ENCODE measurements around the gene PRR5L. TPM values are rescaled to one million over a fixed set of nuclear protein-coding genes. Genes with fewer than 3 reads are reported as not detected.

PRR5L gene
- polyA plus RNA-seq, 1 donor (not counting 4 experiments of a cell fraction or from before 2014, with no cell fraction given), result 20.1 TPM

GRCh38 chr11:36375353-36376008 is 79.4 kb downstream of the PRR5L start:
- no peak overlapping the region for H2AFZ ChIP-seq (ENCODE audit: control insufficient read depth, low read length)

GRCh38 chr11:36376009-36376887 is 80.2 kb downstream of the PRR5L start:
- H3K9me1 ChIP-seq (ENCODE audit: control insufficient read depth, extremely low read depth, insufficient read depth, low read length), result no peaks in the 10 kb centered on the region
- no peak for DNase-seq (ENCODE audit: low read depth, low spot score)
- no peak for FAIRE-seq
- H3K27ac ChIP-seq (ENCODE audit: control insufficient read depth, insufficient read depth, low read length), result peak overlapping the region; percentile 47
- no peaks in the 10 kb centered on the region for H3K9me3 ChIP-seq (ENCODE audit: control insufficient read depth, low read depth, low read length)
- peaks cover 0 to 11% of the 10 kb centered on the region in 2 experiments for H3K36me3 ChIP-seq (ENCODE audit: control insufficient read depth in 2 of 2, extremely low read depth in 1 of 2, insufficient read depth in 2 of 2, low read length in 2 of 2)
- TF ChIP-seq CTCF (optimal IDR thresholded peaks at IDR 0.05 in 1 of 3, IDR thresholded peaks at IDR 0.05 in 1 of 3, conservative IDR thresholded peaks at IDR 0.05 in 1 of 3; ENCODE audit: extremely low read depth in 1 of 3, insufficient read depth in 2 of 3, low read length in 3 of 3) (no peak), EZH2 (IDR thresholded peaks at IDR 0.05; ENCODE audit: low read length) (no peak)
- H3K9ac ChIP-seq (ENCODE audit: control insufficient read depth, extremely low read depth, insufficient read depth, low read length), result peak overlapping the region; percentile 77
- H3K4me3 ChIP-seq (ENCODE audit: control insufficient read depth in 2 of 3, extremely low read depth in 1 of 3, insufficient read depth in 2 of 3, low read depth in 1 of 3, low read length in 3 of 3), result peak overlapping the region; percentile 89 to 93 (median 90)
- H2AFZ ChIP-seq (ENCODE audit: control insufficient read depth, low read length), result peak overlapping the region; percentile 95
- peaks cover 28% of the 10 kb centered on the region for H3K79me2 ChIP-seq (ENCODE audit: control insufficient read depth, insufficient read depth, low read length)
- H3K4me1 ChIP-seq (ENCODE audit: control insufficient read depth, extremely low read depth, insufficient read depth, low read length), result peaks cover 8% of the 10 kb centered on the region
- no peaks in the 10 kb centered on the region for H3K27me3 ChIP-seq (ENCODE audit: control insufficient read depth, extremely low read depth, insufficient read depth, low read length)
- H3K4me2 ChIP-seq (ENCODE audit: control insufficient read depth, extremely low read depth, insufficient read depth, low read depth, low read length), result peak overlapping the region; percentile 90
- dilution Hi-C loops (cut with MboI; ENCODE audit: extremely low pct_ligation_motif_present, low sequenced_read_pairs), result loop anchor here (25.0 kb wide), 1 partner anchor 89 kb away; the partner anchor contains the start of genes COMMD9 and PRR5L
- H4K20me1 ChIP-seq (ENCODE audit: control insufficient read depth, extremely low read depth, insufficient read depth, low read length), result no peaks in the 10 kb centered on the region

More at GRCh38 chr11:36375353-36376008, 79.4 kb downstream of the PRR5L start:
- no peak overlapping the region for H3K27ac ChIP-seq (ENCODE audit: control insufficient read depth, insufficient read depth, low read length)
- peaks cover 28% of the 10 kb centered on the region for H3K79me2 ChIP-seq (ENCODE audit: control insufficient read depth, insufficient read depth, low read length)
- peak overlapping the region; percentile 89 to 93 (median 90) for H3K4me3 ChIP-seq (ENCODE audit: control insufficient read depth in 2 of 3, extremely low read depth in 1 of 3, insufficient read depth in 2 of 3, low read depth in 1 of 3, low read length in 3 of 3)
- no peaks in the 10 kb centered on the region for H3K9me3 ChIP-seq (ENCODE audit: control insufficient read depth, low read depth, low read length)
- H4K20me1 ChIP-seq (ENCODE audit: control insufficient read depth, extremely low read depth, insufficient read depth, low read length), result no peaks in the 10 kb centered on the region
- peak overlapping the region; percentile 90 for H3K4me2 ChIP-seq (ENCODE audit: control insufficient read depth, extremely low read depth, insufficient read depth, low read depth, low read length)
- no peak overlapping the region for H3K9ac ChIP-seq (ENCODE audit: control insufficient read depth, extremely low read depth, insufficient read depth, low read length)
- H3K9me1 ChIP-seq (ENCODE audit: control insufficient read depth, extremely low read depth, insufficient read depth, low read length), result no peaks in the 10 kb centered on the region
- dilution Hi-C loops (cut with MboI; ENCODE audit: extremely low pct_ligation_motif_present, low sequenced_read_pairs), result loop anchor here (25.0 kb wide), 1 partner anchor 88 kb away; the partner anchor contains the start of genes COMMD9 and PRR5L
- H3K36me3 ChIP-seq (ENCODE audit: control insufficient read depth in 2 of 2, extremely low read depth in 1 of 2, insufficient read depth in 2 of 2, low read length in 2 of 2), result peaks cover 0 to 11% of the 10 kb centered on the region in 2 experiments
- no peak for TF ChIP-seq CTCF (optimal IDR thresholded peaks at IDR 0.05 in 1 of 3, IDR thresholded peaks at IDR 0.05 in 1 of 3, conservative IDR thresholded peaks at IDR 0.05 in 1 of 3; ENCODE audit: extremely low read depth in 1 of 3, insufficient read depth in 2 of 3, low read length in 3 of 3)
- no peak for TF ChIP-seq EZH2 (IDR thresholded peaks at IDR 0.05; ENCODE audit: low read length)
- DNase-seq (ENCODE audit: low read depth, low spot score) (no peak), FAIRE-seq (no peak)
- peaks cover 8% of the 10 kb centered on the region for H3K4me1 ChIP-seq (ENCODE audit: control insufficient read depth, extremely low read depth, insufficient read depth, low read length)
- H3K27me3 ChIP-seq (ENCODE audit: control insufficient read depth, extremely low read depth, insufficient read depth, low read length), result no peaks in the 10 kb centered on the region
